ENCODE data around the gene KISS1.

DNA sequence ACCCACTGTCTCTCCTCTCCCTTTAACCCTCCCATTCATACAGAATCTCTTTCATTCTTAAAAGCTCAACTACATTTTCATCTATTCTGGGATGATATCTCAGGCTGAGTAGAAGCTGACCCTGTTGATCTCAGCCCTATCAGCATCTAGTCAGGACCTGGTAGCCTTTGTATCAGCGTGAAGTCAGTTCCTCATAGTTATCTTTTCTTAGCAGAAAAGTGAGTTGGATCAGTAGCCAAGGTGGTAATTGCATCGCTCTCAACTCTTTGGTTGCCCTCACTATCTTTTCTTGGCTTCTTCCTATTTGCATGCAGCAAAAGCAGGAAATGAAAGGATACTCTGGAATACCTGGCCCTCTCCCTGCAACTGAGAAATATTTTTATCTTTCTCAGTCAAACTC lies 31.1 kb upstream of the KISS1 start:
- TF ChIP-seq, protein P1, sequence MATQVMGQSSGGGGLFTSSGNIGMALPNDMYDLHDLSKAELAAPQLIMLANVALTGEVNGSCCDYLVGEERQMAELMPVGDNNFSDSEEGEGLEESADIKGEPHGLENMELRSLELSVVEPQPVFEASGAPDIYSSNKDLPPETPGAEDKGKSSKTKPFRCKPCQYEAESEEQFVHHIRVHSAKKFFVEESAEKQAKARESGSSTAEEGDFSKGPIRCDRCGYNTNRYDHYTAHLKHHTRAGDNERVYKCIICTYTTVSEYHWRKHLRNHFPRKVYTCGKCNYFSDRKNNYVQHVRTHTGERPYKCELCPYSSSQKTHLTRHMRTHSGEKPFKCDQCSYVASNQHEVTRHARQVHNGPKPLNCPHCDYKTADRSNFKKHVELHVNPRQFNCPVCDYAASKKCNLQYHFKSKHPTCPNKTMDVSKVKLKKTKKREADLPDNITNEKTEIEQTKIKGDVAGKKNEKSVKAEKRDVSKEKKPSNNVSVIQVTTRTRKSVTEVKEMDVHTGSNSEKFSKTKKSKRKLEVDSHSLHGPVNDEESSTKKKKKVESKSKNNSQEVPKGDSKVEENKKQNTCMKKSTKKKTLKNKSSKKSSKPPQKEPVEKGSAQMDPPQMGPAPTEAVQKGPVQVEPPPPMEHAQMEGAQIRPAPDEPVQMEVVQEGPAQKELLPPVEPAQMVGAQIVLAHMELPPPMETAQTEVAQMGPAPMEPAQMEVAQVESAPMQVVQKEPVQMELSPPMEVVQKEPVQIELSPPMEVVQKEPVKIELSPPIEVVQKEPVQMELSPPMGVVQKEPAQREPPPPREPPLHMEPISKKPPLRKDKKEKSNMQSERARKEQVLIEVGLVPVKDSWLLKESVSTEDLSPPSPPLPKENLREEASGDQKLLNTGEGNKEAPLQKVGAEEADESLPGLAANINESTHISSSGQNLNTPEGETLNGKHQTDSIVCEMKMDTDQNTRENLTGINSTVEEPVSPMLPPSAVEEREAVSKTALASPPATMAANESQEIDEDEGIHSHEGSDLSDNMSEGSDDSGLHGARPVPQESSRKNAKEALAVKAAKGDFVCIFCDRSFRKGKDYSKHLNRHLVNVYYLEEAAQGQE (IDR thresholded peaks at IDR 0.05; ENCODE audit: low read depth), result no peak
- TF ChIP-seq YY1 (IDR thresholded peaks at IDR 0.05; ENCODE audit: low read depth) (no peak), NFIC (IDR thresholded peaks at IDR 0.05) (no peak), TEAD4 (IDR thresholded peaks at IDR 0.05) (no peak), TAF1 (IDR thresholded peaks at IDR 0.05; ENCODE audit: low read depth) (no peak), CEBPB (IDR thresholded peaks at IDR 0.05) (no peak), RAD21 (IDR thresholded peaks at IDR 0.05; ENCODE audit: low read depth) (no peak), EP300 (IDR thresholded peaks at IDR 0.05; ENCODE audit: borderline replicate concordance) (no peak), EGR1 (IDR thresholded peaks at IDR 0.05) (no peak), CREB1 (IDR thresholded peaks at IDR 0.05; ENCODE audit: low read depth) (no peak)
- TF ChIP-seq, protein P2, sequence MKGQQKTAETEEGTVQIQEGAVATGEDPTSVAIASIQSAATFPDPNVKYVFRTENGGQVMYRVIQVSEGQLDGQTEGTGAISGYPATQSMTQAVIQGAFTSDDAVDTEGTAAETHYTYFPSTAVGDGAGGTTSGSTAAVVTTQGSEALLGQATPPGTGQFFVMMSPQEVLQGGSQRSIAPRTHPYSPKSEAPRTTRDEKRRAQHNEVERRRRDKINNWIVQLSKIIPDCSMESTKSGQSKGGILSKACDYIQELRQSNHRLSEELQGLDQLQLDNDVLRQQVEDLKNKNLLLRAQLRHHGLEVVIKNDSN (IDR thresholded peaks at IDR 0.05), result no peak
- TF ChIP-seq, protein P3, sequence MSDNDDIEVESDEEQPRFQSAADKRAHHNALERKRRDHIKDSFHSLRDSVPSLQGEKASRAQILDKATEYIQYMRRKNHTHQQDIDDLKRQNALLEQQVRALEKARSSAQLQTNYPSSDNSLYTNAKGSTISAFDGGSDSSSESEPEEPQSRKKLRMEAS (IDR thresholded peaks at IDR 0.05), result no peak
